A673 (cell line): ENCODE data around the gene SH2D4B. TPM values are rescaled to one million over a fixed set of nuclear protein-coding genes. Genes with fewer than 3 reads are reported as not detected.

Experiments used
- BruUV-seq: library from RNA; stranded (reverse); fragments of 400-500 nt; replicated peaks from 2 replicates; lab custom pipeline; 2021; lab: Mats Ljungman, UMichigan
- CTCF ChIA-PET: fragments of 300-600 bp; sonication (Branson Sonifier 250); formaldehyde crosslinking; loops from one replicate; lab custom pipeline; 2022; ENCODE audit warnings: antibody characterized with exemption; lab: Charles Lee
- POLR2A ChIA-PET: fragments of 300-600 bp; sonication (Branson Sonifier 250); formaldehyde crosslinking; loops from one replicate; lab custom pipeline; 2022; ENCODE audit warnings: antibody characterized with exemption; ENCODE audit not compliant: low non-redundant PET; lab: Charles Lee
- DNase-seq: peaks from one replicate; pipeline ENCODE4 v3.0.0-alpha.2; 2015; ENCODE audit warnings: low spot score
- H3K27ac ChIP-seq: fragments of 200-600 bp; sonication (generic); 2 replicates; pipeline ENCODE4 v1.5.1; 2016; ENCODE audit warnings: mixed run types, low read depth, mild to moderate bottlenecking, mixed read lengths, antibody characterized with exemption, low read length; ENCODE audit not compliant: poor library complexity, severe bottlenecking
- H3K27me3 ChIP-seq: fragments of 200-600 bp; sonication (generic); replicated peaks from 2 replicates; pipeline ENCODE4 v1.6.1; 2017; ENCODE audit warnings: mixed run types, low read depth, mild to moderate bottlenecking, mixed read lengths, antibody characterized with exemption, low read length; ENCODE audit not compliant: insufficient read depth, poor library complexity
- H3K36me3 ChIP-seq: fragments of 200-600 bp; sonication (generic); 2 replicates; pipeline ENCODE4 v1.6.1; 2016; ENCODE audit warnings: mixed run types, mild to moderate bottlenecking, mixed read lengths, antibody characterized with exemption, low read length; ENCODE audit not compliant: insufficient read depth, poor library complexity, severe bottlenecking
- H3K4me1 ChIP-seq: fragments of 200-600 bp; sonication (generic); 2 replicates; pipeline ENCODE4 v1.6.1; 2017; ENCODE audit warnings: mixed run types, mild to moderate bottlenecking, mixed read lengths, antibody characterized with exemption, low read length; ENCODE audit not compliant: insufficient read depth, poor library complexity, severe bottlenecking
- H3K4me3 ChIP-seq: fragments of 200-600 bp; sonication (generic); 2 replicates; pipeline ENCODE4 v1.5.1; 2016; ENCODE audit warnings: low read depth, mixed run types, mild to moderate bottlenecking, mixed read lengths, low read length; ENCODE audit not compliant: poor library complexity, severe bottlenecking
- H3K9me3 ChIP-seq: fragments of 200-600 bp; sonication (generic); 2 replicates; pipeline ENCODE4 v1.6.1; 2016; ENCODE audit warnings: mixed run types, low read depth, mild to moderate bottlenecking, mixed read lengths, antibody characterized with exemption, low read length; ENCODE audit not compliant: poor library complexity, severe bottlenecking
- EZH2 ChIP-seq: fragments of 200-600 bp; sonication (generic); IDR thresholded peaks from 2 replicates; pipeline ENCODE4 v1.6.1; 2017; ENCODE audit warnings: borderline replicate concordance, low read depth, mild to moderate bottlenecking, mixed read lengths, antibody characterized with exemption, low read length; ENCODE audit not compliant: poor library complexity, severe bottlenecking
- intact Hi-C: fragments of 100-400 bp; cut with micrococcal nuclease; formaldehyde crosslinking; loops from one replicate; pipeline ENCODE4 v1.10.0; 2022; ENCODE audit not compliant: unreplicated experiment
- total RNA-seq: library from RNA; stranded (reverse); gene quantifications from 2 replicates; pipeline ENCODE4 v1.2.3, GENCODE V29; 2021
- TF ChIP-seq, protein P1 (sequence below): fragments of 300-800, 200-600 bp; sonication (generic); conservative IDR thresholded peaks from 2 replicates; pipeline ENCODE4 v1.5.1; 2017; ENCODE audit warnings: low read depth, mild to moderate bottlenecking, antibody characterized with exemption, low read length, moderate library complexity, mixed read lengths

SH2D4B gene
- total RNA-seq, 1 experiment from 2014 or later, result 0.19 TPM

DNA sequence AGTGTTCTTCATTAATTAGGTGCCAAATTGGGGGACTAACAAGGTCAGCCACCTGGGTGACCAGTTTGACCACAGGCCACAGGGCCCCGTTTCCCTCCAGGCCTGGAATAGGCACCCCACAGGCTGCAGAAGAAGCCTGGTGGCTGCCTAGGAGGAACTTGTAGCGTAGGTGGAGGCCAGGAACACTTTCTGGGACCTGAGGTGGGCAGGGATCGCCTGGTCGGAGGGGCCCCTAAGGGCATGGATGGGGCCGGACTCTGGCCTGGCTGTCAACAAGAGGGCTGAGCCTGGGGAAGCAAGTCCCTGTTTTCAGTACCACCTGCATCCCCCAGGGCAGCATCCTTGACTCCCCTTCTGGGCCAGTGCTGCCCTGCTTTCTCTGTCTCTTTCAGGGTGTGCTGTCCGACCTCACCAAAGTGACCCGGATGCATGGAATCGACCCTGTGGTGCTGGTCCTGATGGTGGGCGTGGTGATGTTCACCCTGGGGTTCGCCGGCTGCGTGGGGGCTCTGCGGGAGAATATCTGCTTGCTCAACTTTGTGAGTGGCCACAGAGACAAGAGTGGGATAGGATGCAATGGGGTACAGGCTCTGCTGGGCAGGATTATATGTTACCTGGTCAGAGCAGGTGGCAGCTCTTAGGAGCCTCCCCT, 30.7 kb upstream of the SH2D4B start:
- ChIA-PET CTCF (interaction anchor here (0.6 to 3.7 kb wide), 2 partner anchors 61 to 336 kb away, joined by 3 to 58 read pairs; no protein-coding TSS in a partner anchor), POLR2A (no interaction called here)
- no peaks in the 10 kb centered on the region for H3K27me3 ChIP-seq
- no peaks in the 10 kb centered on the region for H3K9me3 ChIP-seq
- H3K27ac ChIP-seq, result no peak overlapping the region
- H3K4me1 ChIP-seq, result no peaks in the 10 kb centered on the region
- TF ChIP-seq, protein P1, sequence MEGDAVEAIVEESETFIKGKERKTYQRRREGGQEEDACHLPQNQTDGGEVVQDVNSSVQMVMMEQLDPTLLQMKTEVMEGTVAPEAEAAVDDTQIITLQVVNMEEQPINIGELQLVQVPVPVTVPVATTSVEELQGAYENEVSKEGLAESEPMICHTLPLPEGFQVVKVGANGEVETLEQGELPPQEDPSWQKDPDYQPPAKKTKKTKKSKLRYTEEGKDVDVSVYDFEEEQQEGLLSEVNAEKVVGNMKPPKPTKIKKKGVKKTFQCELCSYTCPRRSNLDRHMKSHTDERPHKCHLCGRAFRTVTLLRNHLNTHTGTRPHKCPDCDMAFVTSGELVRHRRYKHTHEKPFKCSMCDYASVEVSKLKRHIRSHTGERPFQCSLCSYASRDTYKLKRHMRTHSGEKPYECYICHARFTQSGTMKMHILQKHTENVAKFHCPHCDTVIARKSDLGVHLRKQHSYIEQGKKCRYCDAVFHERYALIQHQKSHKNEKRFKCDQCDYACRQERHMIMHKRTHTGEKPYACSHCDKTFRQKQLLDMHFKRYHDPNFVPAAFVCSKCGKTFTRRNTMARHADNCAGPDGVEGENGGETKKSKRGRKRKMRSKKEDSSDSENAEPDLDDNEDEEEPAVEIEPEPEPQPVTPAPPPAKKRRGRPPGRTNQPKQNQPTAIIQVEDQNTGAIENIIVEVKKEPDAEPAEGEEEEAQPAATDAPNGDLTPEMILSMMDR, result no peak
- TF ChIP-seq EZH2, result no peak
- H3K36me3 ChIP-seq, result peaks cover 4% of the 10 kb centered on the region
- no peak overlapping the region for H3K4me3 ChIP-seq
- DNase-seq, result no peak
- intact Hi-C loops, result loop anchor here (5.0 kb wide), 1 partner anchor 45 kb away; no protein-coding TSS in a partner anchor
- BruUV-seq, result no TSS peak

GRCh38 chr10:80509108-80509402, 28.6 kb upstream of the SH2D4B start:
- Histone ChIP-seq H3K4me1 (no peaks in the 10 kb centered on the region), H3K4me3 (no peak overlapping the region), H3K27me3 (no peaks in the 10 kb centered on the region), H3K27ac (no peak overlapping the region), H3K9me3 (no peaks in the 10 kb centered on the region), H3K36me3 (peaks cover 23% of the 10 kb centered on the region)
- no TSS peak for BruUV-seq
- DNase-seq, result no peak
- TF ChIP-seq, protein P1, result no peak
- TF ChIP-seq EZH2, result no peak
- CTCF ChIA-PET, result no interaction called here
- POLR2A ChIA-PET, result no interaction called here
- intact Hi-C loops, result loop anchor here (5.0 kb wide), 1 partner anchor 47 kb away; no protein-coding TSS in a partner anchor

- intact Hi-C loops, result loop anchor here (5.0 kb wide), 1 partner anchor 47 kb away; no protein-coding TSS in a partner anchor
- H3K27ac ChIP-seq, result no peak overlapping the region
- BruUV-seq, result no TSS peak
- no peak overlapping the region for H3K4me3 ChIP-seq
- H3K36me3 ChIP-seq, result peaks cover 25% of the 10 kb centered on the region
- POLR2A ChIA-PET, result no interaction called here
- TF ChIP-seq, protein P1, result no peak
- TF ChIP-seq EZH2, result no peak
- no peaks in the 10 kb centered on the region for H3K9me3 ChIP-seq
- H3K4me1 ChIP-seq, result no peaks in the 10 kb centered on the region
- DNase-seq, result no peak
- CTCF ChIA-PET, result no interaction called here
- no peaks in the 10 kb centered on the region for H3K27me3 ChIP-seq
These were observed 28.1 kb upstream of the SH2D4B start for GRCh38 chr10:80509403-80510161.
